GM21360 (cell line): ENCODE measurements around the gene CRYBB3.
"Not testable (repeated sequence)": the region's sequence is repeated elsewhere in the genome, so short reads cannot be mapped to it uniquely, and the experiment has no call there.

Source experiments
- ATAC-seq: cut with Tn5 transposase; IDR thresholded peaks from one replicate; pipeline ENCODE4 v1.9.1; 2021; ENCODE audit warnings: mild to moderate bottlenecking, moderate library complexity; ENCODE audit not compliant: unreplicated experiment

CRYBB3 gene

DNA sequence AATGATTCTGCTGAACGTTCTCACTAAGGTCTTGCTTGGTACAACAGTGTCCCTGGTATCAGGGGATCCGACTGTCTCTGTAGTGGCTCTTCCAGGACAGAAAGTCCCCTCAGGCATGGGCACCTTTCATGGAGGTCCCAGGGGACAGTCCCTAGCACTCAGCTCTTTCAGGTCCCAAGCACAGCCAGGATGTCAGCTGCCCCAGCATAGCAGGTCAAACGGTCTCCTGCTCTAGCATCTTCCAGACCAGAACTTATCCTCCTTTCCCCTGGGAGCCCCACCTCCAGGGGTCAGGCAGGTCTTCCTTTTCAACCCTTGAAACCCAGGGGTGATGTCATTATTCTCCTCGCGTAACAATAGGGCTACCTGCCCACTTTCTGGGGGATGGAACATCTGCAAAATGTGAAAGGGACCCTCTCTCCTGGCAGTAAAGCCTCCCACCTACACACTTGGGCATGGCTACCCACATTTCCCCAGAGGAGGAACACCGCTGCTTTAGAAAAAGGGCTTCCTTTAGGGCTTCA lies 24.7 kb upstream of the CRYBB3 start:
- ATAC-seq = no peak

DNA sequence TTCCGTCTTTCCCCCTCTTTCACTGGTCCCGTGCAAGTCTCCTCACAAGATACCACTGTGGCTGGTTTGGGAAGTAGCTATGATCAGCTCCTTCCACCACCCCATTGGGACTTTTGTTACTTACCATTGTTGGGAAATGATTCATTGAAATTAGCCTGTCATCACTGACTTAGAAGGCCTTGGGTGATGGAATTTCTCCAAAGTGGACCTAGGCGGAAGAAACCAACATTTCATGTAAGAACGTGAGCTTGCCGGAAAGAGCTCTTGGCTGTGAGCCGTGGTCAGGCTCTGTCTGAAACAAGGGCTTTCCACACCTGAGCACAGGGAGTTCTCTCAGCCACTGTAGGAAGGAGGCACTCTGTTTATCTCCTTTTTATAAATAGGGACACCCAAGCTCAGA lies 23.5 kb upstream of the CRYBB3 start:
- ATAC-seq = no peak

DNA sequence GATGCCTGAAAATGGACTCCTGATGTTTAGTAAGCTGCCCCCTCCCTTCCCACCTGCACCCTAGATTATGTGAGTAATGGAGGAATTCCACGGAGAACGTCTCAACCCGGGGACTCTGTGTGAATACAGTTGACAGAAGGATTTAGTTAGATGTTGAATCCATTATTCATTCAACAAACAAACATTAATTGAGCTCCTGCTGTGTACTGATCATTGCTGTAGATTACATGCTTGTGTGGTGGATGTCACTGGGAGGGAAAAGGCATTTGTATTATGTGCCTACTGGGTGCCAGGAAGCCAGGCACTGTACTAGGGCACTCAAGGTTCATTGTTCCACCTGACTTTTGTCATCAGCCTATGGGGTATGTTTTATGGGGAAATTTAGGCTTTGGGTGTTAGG lies 22.9 kb upstream of the CRYBB3 start:
- no peak for ATAC-seq

DNA sequence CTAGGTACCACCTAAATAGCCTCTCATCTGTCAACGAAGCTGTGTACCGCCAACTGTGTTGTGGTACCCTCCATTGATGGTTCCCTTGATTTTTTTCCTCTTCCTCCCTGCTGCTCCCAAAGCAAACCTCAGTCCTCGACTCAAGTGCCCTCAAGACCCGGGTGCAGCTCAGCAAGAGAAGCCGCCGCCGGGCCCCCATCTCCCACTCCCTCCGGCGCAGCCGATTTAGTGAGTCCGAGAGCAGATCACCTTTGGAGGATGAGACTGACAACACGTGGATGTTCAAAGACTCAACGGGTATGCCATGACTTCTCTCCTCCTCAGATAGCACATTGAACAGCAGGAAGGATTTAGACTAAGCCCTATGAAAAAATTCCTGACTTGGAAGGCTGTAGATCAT lies 22.4 kb upstream of the CRYBB3 start:
- no peak for ATAC-seq

DNA sequence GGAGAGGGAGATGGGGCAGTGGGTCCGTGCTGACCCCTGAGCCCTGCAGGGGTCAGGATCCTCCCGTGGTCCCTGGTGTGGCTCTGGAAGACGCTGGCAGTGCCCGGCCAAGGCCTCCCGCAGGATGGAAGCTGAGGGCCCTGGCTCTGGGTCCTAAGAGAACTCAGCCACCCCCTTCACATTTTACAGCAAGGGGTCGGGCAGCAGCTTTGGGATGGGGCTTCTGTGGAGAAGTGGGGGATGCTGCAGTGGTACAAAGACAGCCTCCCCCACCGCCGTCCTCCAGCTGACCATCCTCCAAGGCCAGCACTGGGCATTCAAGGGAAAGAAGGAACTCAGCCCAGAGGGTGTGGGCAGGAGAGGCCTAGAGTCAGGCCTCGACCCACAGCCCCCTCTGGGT lies 21.8 kb upstream of the CRYBB3 start:
- no peak for ATAC-seq

DNA sequence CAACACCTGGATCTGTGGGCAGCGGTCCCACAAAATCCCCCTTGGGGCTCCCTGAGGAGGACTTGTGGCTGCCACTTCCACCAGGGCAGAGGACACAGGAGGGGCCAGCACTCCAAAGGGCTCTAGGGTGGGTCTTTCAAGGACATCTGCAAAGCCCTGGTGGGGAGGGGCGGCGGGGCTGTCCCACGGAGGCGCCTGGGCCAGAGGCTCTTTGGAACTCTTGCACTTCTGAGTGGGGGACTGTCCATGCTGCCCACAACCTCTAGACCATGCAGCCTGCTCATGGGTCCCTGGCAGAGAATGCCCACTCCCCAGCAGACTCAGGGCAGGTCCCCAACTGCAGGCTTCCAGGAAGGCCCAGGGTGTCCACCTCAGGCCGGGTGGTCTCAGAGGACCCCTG lies 21.3 kb upstream of the CRYBB3 start:
- ATAC-seq = not testable (repeated sequence)

DNA sequence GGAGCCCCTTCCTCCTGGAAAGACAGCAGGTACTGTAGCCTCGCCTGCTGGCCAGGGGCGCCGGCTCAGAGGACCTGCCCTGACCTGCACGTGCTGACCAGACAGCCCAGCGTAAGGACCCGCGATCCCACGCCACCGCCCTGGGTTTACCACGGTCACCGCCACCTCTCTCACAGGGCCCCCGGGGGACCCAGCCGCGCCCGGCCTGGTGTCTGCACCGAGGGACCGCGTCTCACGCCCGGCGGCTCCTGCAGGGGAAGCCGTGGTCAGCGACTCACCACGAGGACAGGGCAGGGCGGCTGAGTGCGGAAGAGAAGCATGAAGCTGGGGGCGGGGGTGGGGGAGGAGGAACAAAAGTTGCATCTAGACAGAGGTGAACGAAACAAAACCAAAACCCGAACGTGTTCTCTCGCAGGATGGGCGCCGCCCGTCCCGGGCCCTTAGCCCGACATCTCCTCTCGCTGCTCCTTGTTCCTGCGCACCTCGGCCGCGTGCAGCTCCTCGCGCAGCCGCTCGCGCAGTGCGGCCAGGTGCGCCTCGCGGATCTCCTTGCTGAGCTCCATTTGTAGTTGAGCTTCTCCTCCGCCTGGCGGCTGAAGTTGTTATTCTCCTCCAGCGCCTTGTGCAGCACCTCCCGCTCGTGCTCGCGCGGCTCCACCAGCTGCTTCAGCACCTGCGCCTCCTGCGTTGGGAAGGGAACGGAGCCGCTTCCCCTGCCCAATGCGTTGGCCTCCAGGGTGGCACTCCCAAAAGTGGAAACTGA lies 20.6 kb upstream of the CRYBB3 start:
- not testable (repeated sequence) for ATAC-seq

DNA sequence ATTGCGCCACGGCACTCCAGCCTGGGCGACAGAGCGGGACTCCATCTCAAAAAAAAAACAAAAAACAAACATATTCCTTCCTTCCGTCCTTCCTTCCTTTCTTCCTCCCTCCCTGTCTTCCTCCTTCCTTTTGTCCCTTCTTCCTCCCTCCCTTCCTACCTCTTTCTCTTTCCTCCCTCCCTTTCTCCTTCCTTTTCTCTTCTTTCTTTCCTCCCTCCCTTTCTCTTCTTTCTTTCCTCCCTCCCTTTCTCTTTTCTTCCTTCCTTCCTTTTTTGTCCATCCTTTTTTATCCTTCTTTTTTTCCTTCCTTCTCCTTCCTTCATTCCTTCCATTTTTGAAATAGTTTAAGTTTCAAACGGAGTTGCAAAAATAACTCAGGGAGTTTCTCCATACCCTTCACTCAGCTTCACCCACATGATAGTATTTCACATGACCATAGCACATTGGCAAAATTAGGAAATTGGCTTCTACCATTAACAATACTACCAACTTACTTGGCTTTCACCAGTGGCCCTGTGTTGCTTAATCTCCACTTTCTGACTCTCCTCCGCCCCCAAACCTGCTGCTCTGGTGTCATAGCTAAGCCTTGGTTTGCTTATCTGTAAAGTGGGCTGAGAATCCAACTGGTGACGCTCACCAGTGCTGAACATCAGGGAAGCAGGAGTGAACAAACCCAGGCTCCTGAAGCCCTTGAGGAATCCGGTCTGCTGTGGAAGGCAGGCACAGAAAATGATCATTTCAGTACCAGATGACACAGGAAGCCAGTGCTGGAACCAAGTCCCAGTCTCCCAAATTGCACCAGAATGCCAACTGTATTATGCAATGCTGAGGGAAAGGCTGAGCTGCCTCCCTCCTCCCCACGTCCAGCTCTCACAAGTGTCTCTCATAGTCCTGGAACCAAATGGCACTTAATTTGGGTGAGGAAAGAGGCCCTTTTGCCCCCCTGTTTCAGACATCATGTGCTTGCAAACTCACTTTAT lies 17.2 kb upstream of the CRYBB3 start:
- ATAC-seq = no peak

DNA sequence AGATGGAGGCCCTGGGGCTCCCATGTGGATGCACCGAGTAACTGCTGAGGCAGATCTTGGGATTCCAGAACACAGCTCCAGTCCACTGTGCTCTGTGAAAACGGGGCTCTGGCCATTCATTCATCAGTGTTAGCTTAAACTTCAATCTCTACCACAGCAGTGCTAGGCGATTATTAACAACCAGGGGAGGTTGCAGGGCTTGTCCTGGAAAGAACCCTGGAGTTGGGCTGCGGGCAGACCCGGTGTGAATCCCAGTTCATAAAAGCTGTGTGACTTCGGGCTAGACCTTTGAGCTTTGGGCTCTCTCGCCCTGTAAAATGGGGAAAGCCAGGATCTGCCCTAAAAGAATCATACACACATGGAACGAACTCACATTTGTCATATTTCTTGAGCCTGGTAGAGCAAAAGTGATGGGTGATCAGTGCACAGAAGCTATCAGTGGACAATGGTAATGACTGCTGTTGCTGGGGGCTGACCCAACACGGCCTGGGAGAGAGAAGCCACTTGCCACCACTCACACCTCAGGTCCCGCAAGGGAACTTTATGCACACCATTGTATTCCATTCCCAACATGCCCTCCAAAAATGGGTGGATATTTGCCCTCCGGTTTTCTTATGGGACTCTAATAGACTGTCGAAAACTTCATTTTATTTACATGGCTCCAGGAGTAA lies 15.6 kb upstream of the CRYBB3 start:
- no peak for ATAC-seq

DNA sequence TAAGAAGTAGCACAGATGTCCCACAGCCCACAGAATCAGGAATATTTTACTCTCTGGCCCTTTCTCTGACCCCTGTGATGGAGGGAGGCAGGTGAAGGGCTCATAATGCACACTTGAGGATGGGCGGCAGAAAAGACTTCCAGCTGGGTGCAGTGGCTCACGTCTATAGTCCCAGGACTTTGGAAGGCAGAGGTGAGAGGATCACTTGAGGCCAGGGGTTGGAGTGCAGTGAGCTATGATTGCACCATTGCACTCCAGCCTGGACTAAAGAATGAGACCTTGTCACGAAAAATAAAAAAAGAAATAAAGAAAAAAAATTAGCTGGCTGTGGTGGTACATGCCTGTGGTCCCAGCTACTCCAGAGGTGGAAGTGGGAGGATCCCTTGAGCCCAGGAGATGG lies 13.5 kb upstream of the CRYBB3 start:
- ATAC-seq = no peak

DNA sequence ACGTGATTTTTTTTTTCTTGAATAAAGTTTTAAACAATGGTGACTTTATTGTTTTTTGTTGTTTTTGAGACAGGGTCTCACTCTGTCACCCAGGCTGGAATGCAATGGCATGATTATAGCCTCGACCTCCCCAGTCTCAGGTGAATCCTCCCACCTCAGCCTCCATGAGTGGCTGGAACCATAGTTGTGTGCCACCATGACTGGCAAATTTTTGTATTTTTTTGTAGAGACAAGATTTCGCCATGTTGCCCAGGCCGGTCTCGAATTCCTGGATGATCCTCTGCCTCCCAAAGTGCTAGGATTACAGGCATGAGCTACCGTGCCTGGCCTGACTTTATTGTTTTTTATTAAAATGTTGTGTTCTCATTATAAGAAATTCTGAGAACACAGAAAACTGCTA lies 12.2 kb upstream of the CRYBB3 start:
- ATAC-seq = no peak

DNA sequence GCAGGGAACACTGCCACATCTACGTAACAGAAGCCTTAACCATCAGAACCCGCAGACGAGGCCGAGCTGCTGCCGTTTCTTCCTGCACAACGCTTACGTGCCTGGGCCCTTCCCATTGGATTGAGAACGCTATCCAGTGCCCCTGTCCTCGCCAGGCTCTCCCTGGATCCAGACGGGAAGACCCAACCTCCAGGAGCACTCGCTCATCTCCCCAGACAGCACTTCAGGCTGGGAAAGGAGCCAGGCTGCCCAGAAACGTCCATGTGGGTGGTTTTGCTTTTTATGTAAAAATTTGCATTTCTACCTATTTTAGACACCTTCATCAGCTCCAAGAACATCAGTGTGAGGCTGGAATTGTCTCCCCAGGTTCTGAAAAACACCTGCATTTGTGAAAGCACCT lies 7.3 kb upstream of the CRYBB3 start:
- no peak for ATAC-seq

DNA sequence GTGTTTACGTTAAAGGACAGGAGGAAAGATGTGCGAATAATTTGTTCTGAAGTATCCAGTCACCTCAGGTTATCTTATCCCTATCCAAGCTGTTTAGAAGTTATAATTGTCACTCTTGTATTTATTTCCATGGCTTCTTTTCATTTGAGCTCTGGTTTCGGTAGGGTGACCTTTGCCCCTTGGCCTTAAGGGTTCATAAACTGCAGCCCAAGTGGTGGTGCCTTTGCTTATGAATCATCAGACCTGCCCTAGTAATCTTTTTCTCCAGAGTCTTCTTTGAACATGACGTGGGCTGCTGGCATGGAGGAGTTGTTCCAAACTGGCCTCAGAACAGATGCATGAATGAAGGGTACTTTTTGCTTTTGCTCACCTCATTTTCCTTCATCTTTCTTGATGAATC lies 6.5 kb upstream of the CRYBB3 start:
- ATAC-seq = no peak

DNA sequence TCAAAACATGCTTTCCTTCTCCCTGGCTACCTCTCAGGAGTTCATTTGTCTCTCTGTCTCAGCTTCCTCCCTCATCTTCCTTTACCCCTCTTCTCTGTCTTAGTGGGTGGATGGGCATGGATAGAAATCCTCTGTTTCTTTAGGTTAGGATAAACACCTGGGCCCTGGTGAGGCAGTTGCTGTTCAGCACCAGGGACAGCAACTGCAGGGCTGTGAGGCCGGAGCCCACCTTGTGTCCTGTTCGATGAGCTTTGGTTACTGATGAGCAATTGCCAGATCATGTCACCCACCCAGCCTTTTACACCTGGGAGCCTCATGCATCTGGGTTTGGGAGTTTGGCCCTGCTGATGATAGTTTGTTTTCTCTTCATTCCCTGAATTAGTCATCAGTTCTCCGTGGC lies 6.1 kb upstream of the CRYBB3 start:
- no peak for ATAC-seq

DNA sequence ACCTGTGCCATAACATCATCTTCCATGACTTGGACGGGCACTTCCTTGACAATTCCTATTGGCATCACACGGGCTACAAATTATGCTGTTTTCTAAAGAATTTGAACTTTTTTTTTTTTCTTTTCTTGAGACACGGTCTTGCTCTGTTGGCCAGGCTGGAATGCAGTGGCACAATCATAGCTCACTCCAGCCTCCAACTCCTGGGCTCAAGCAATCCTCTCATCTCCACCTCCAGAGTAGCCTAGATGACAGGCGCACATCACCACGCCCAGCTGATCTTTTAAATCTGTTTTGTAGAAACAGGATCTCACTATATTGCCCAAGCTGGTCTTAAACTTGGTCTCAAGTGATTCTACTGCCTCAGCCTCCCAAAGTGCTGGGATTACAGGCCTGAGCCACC lies 3.3 kb upstream of the CRYBB3 start:
- ATAC-seq = no peak

DNA sequence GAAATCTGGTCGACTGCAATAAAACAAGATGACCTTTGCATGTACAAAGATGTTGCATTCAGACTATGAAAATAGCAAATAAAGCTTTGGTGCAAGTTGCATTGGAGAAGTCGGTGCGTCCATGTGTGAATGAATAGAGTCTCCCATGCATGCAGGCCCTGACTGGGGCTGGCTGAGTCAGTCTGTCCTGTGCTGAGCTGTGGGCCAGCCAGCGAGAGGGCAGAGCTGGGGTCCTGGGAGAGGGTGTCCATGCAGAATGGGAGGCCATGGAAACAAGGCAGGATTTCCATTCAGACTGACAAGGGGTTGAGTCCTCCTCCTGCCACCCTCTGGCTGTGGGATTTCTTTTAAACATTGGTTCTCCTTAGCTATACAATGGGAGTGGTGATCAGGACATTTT lies 2.3 kb upstream of the CRYBB3 start:
- ATAC-seq = no peak

DNA sequence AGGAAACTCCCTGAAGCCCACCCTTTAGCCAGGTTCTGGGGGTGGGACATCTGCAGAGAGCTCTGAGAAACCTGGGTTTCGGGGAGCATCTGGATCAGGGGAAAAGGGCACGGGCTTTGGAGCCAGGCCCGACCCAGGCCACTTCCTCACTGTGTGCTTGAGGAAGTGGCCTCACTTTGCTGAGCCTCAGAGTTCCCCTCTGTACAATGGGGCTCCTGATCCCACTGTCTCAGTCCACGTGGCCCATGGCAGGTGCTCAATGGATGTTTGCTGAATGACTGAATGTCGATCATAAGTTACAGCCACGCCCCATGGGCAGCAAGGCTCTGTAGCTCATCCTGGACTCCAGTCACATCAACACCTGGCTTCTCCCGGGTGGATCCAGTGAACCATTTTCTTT lies 1.3 kb downstream of the CRYBB3 start:
- ATAC-seq = no peak

DNA sequence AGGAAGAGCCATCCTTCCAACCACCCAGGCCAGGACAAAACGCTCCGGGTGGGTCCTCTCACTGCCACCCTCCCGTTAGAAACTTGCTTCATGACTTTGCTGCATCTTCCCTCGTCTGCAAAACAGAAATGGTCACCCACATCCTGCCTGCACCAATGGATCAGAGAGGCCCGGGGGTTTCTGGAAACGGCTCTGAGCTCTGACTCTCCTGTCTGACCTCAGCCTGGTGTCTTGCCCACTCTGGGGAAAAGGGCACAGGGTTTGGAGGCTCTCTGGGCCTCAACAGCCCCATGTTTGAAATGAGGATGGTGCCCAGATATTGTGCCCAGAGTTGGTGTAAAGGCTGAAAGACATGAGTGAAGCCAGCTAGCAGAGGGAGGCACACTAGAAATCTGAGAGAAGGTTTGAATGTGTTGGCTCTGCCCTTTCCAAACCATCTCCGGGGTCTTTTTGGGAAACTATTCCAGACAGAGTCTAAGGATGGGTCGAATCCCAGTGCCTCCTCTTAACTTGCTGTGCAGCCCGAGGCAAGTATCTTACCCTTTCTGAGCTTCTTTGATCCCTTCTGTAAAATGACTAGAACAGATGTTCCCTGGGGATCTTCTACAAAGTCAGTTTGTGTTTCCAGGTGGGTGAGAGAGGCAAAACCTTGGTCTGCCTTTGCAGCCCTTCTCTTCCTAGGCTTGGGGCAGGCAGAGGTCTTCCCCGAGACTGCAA lies 2.1 kb downstream of the CRYBB3 start:
- ATAC-seq = no peak

DNA sequence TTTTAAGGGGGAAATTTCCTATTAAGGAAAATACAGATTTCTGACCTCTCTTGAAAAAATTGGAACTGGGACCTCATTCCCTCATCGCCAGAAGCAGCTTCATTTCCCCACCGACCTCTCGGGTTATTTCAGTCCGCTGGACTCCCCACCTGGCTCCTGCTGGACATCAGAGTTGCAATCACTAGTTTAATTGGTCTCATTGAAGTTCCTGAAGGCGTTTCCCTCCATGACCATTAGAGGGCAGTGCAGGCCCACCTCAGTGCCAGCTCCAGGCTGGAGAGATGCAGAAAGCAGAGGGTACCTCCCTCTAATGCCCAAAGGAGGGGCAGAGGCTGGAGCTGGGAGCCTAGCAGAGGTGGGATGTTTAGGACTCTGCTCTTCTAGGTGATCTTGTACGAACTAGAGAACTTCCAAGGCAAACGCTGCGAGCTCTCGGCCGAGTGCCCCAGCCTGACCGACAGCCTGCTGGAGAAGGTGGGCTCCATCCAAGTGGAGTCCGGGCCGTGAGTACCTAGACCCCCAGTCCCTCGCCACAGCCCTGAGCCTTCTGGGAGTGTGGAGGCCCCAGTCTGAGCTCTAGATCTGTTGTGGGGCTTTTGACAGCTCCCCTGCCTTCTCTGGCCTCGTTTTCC lies 2.7 kb downstream of the CRYBB3 start:
- ATAC-seq = no peak

DNA sequence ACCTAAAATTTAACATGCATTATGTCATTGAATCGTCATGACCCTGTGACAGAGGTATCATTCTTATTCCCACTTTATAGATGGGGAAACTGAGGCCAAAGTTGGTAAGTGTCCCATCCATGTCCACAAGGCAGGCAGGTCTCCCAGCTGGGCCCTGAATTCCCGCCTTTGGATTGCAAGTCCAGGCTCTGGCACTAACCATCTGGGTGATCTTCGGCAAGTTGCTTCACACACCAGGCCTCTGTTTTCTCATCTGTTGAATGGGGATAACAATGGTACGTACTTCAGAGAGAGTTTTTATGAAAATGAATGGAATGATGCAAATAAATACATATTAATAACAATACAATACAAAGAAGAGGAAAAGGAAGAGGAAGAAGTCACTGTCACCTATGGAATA lies 3.4 kb downstream of the CRYBB3 start:
- no peak for ATAC-seq
